ENCODE measurements around the gene MKKS.
"Not testable (repeated sequence)": the region's sequence is repeated elsewhere in the genome, so short reads cannot be mapped to it uniquely, and the experiment has no call there.

Gene MKKS

DNA sequence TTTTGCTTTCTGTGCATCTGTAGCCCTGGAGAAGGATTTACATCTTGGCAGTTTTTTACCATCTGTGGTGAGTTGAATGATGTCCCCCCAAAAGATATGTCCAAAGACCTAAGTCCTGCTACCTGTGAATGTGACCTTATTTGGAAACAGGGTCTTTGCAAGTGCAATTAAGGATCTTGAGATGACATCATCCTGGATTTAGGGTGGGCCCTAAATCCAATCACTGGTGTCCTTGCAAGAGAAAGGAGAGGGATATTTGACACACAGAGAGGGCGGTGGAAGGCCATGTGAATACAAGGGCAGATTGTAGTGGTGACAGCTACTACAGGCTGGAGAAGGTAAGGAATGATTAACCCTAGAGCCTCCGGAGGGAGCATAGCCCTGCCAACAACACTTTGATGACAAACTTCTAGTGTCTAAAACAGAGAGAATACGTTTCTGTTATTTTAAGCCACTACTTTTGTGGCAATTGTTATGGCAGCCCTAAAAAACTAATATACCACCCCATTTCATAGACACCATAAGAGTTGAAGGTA is 35.1 kb downstream of the MKKS start:
- no peak for DNase-seq (ENCODE audit: low read depth, low spot score)
- H3K9me3 ChIP-seq (ENCODE audit: control insufficient read depth, insufficient read depth, low read length): no peaks in the 10 kb centered on the region
- no peaks in the 10 kb centered on the region for H3K36me3 ChIP-seq (ENCODE audit: control insufficient read depth, insufficient read depth, low read length)
- no peaks in the 10 kb centered on the region for H3K4me1 ChIP-seq (ENCODE audit: control insufficient read depth, insufficient read depth, low read length)
- H3K27ac ChIP-seq (ENCODE audit: low read length): no peak overlapping the region
- no peaks in the 10 kb centered on the region for H3K27me3 ChIP-seq (ENCODE audit: control insufficient read depth, insufficient read depth, low read length)
- no CpG with 5 or more reads among the region's 3 CpGs for WGBS (ENCODE audit: insufficient coverage, insufficient read length)
- H3K4me3 ChIP-seq (ENCODE audit: low read length): no peak overlapping the region

DNA sequence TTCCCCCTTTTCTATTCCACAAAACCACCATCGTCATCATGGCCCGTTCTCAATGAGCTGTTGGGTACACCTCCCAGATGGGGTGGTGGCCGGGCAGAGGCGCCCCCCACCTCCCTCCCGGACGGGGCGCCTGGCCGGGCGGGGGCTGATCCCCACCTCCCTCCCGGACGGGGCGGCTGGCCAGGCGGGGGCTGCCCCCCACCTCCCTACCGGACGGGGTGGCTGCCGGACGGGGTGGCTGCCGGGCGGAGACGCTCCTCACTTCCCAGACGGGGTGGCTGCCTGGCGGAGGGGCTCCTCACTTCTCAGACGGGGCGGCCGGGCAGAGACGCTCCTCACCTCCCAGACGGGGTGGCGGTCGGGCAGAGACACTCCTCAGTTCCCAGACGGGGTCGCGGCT is 39.3 kb downstream of the MKKS start:
- not testable (repeated sequence) for H3K9me3 ChIP-seq (ENCODE audit: control insufficient read depth, insufficient read depth, low read length); H3K4me3 ChIP-seq (ENCODE audit: low read length); H3K36me3 ChIP-seq (ENCODE audit: control insufficient read depth, insufficient read depth, low read length); H3K4me1 ChIP-seq (ENCODE audit: control insufficient read depth, insufficient read depth, low read length); H3K27me3 ChIP-seq (ENCODE audit: control insufficient read depth, insufficient read depth, low read length); DNase-seq (ENCODE audit: low read depth, low spot score); H3K27ac ChIP-seq (ENCODE audit: low read length)
- no CpG with 5 or more reads among the region's 32 CpGs for WGBS (ENCODE audit: insufficient coverage, insufficient read length)

DNA sequence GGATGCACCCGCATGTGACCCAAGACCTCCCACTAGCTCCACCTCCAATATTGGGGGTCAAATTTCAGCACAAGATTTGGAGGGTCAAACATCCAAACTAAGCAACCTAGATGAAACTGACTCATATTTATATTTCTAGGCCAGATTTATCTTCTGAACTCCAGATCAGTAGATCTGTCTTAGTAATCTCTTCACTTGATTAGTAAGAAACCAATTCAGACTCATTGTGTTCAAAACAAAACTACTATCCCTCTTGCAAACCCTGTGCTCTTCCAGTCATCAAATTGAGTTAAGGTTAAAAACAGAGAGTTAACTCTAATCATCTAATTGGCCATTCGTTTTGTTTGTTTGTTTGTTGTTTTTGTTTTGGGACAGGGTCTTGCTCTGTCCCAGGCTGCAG is 43.3 kb downstream of the MKKS start:
- no CpG with 5 or more reads among the region's 2 CpGs for WGBS (ENCODE audit: insufficient coverage, insufficient read length)

DNA sequence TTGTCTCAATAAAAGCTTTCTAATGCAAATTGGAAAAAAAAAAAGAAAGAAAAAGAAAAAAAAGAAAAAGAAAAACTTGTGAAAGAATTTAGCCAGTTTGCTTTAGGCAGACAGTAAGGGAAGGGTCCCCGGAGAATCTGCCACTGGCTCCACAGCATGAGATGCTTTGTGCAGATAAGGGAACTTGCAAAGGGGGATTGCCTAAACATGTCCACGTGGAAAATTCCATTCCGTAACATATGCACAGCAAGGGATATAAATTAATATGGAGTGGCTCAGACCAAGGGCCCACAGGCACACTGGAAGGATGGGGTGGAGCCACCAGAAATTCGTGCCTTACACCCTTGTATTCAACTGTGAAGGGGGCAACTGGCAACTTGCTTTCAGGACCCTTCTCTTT is 45.4 kb downstream of the MKKS start:
- no peak overlapping the region for H3K27ac ChIP-seq (ENCODE audit: low read length)
- H3K4me3 ChIP-seq (ENCODE audit: low read length): no peak overlapping the region
- DNase-seq (ENCODE audit: low read depth, low spot score): no peak
- H3K27me3 ChIP-seq (ENCODE audit: control insufficient read depth, insufficient read depth, low read length): no peaks in the 10 kb centered on the region
- H3K9me3 ChIP-seq (ENCODE audit: control insufficient read depth, insufficient read depth, low read length): no peaks in the 10 kb centered on the region
- no peaks in the 10 kb centered on the region for H3K36me3 ChIP-seq (ENCODE audit: control insufficient read depth, insufficient read depth, low read length)
- H3K4me1 ChIP-seq (ENCODE audit: control insufficient read depth, insufficient read depth, low read length): no peaks in the 10 kb centered on the region
- no CpG with 5 or more reads among the region's 4 CpGs for WGBS (ENCODE audit: insufficient coverage, insufficient read length)

More for the DNA sequence above, 43.3 kb downstream of the MKKS start:
- Histone ChIP-seq H3K27me3 (ENCODE audit: control insufficient read depth, insufficient read depth, low read length) (no peaks in the 10 kb centered on the region), H3K27ac (ENCODE audit: low read length) (no peak overlapping the region), H3K4me3 (ENCODE audit: low read length) (no peak overlapping the region), H3K36me3 (ENCODE audit: control insufficient read depth, insufficient read depth, low read length) (no peaks in the 10 kb centered on the region), H3K4me1 (ENCODE audit: control insufficient read depth, insufficient read depth, low read length) (no peaks in the 10 kb centered on the region), H3K9me3 (ENCODE audit: control insufficient read depth, insufficient read depth, low read length) (no peaks in the 10 kb centered on the region)
- DNase-seq (ENCODE audit: low read depth, low spot score): no peak

DNA sequence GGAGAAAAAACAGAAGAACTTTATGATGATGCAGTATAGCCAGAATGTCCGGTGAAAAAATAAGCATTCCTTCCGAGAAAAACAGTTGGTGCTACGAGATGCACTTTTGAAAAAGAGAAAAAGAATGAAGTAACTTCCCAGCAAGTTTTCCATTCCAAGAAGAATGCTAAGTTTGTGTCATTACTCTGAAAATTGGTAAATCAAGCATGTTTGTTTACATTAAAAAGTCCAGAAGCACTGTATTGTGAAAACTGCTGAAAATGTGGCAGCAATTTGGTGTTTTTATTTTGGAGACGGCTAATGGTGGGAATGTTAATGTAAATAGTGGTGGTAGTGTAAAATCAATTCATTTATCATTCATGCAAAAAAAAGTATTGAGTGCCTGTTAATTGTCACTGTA is 46.3 kb downstream of the MKKS start:
- H3K27me3 ChIP-seq (ENCODE audit: control insufficient read depth, insufficient read depth, low read length): no peaks in the 10 kb centered on the region
- no peaks in the 10 kb centered on the region for H3K4me1 ChIP-seq (ENCODE audit: control insufficient read depth, insufficient read depth, low read length)
- no CpG with 5 or more reads among the region's 4 CpGs for WGBS (ENCODE audit: insufficient coverage, insufficient read length)
- H3K9me3 ChIP-seq (ENCODE audit: control insufficient read depth, insufficient read depth, low read length): no peaks in the 10 kb centered on the region
- H3K27ac ChIP-seq (ENCODE audit: low read length): no peak overlapping the region
- no peak for DNase-seq (ENCODE audit: low read depth, low spot score)
- H3K4me3 ChIP-seq (ENCODE audit: low read length): no peak overlapping the region
- H3K36me3 ChIP-seq (ENCODE audit: control insufficient read depth, insufficient read depth, low read length): no peaks in the 10 kb centered on the region

DNA sequence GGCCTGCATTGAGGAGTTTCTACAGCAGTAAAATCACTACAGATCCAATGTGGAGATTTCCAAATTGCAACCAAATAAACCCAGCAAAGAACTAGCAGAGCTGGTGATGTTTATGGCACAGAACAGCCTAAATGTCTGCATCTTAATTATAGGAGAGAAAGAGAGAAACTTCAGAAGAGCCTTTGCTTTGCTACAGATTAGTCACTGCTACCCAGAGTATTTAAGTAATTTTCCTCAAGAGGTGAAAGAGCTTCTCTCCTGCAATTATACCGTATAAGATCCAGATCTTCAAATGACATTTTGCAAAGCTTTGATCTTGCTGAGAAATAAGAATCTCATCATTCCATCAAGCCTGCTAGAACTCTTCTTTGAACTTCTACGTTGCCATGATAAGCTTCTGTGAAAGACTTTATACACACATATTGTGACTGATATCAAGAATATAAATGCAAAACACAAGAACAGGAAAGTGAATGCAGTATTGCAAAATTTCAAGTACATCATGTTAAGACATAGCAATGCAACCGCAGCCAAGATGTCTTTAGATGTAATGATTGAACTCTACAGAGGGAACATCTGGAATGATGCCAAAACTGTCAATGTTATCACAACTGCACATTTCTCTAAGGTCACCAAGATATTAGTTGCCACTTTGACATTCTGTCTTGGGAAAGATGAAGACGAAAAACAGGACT is 48.0 kb downstream of the MKKS start:
- H3K36me3 ChIP-seq (ENCODE audit: control insufficient read depth, insufficient read depth, low read length): no peaks in the 10 kb centered on the region
- no peaks in the 10 kb centered on the region for H3K27me3 ChIP-seq (ENCODE audit: control insufficient read depth, insufficient read depth, low read length)
- no CpG with 5 or more reads among the region's 4 CpGs for WGBS (ENCODE audit: insufficient coverage, insufficient read length)
- no peaks in the 10 kb centered on the region for H3K9me3 ChIP-seq (ENCODE audit: control insufficient read depth, insufficient read depth, low read length)
- no peak overlapping the region for H3K27ac ChIP-seq (ENCODE audit: low read length)
- no peak overlapping the region for H3K4me3 ChIP-seq (ENCODE audit: low read length)
- no peaks in the 10 kb centered on the region for H3K4me1 ChIP-seq (ENCODE audit: control insufficient read depth, insufficient read depth, low read length)
- DNase-seq (ENCODE audit: low read depth, low spot score): no peak

DNA sequence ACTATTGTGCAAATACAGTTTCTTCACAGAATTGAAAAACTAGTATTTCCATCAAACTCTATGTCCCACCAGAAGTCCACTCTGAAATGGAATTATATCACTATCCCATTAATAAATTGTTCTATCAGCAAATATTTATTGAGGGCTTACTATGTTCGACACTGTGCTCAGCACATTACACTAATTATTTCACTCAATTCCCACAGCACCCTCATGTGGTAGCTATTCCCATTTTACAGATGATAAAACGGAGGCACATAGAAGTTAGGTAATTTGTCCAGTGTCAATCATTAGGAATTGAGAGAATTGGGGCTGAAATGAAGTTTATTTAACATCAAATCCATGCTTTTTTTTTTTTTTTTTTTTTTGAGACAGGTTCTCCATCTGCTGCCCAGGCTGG is 52.5 kb downstream of the MKKS start:
- no peak for DNase-seq (ENCODE audit: low read depth, low spot score)
- Histone ChIP-seq H3K36me3 (ENCODE audit: control insufficient read depth, insufficient read depth, low read length) (no peaks in the 10 kb centered on the region), H3K27ac (ENCODE audit: low read length) (no peak overlapping the region), H3K27me3 (ENCODE audit: control insufficient read depth, insufficient read depth, low read length) (no peaks in the 10 kb centered on the region), H3K9me3 (ENCODE audit: control insufficient read depth, insufficient read depth, low read length) (no peaks in the 10 kb centered on the region), H3K4me1 (ENCODE audit: control insufficient read depth, insufficient read depth, low read length) (no peaks in the 10 kb centered on the region), H3K4me3 (ENCODE audit: low read length) (no peak overlapping the region)
- WGBS (ENCODE audit: insufficient coverage, insufficient read length): no CpG with 5 or more reads among the region's 2 CpGs

DNA sequence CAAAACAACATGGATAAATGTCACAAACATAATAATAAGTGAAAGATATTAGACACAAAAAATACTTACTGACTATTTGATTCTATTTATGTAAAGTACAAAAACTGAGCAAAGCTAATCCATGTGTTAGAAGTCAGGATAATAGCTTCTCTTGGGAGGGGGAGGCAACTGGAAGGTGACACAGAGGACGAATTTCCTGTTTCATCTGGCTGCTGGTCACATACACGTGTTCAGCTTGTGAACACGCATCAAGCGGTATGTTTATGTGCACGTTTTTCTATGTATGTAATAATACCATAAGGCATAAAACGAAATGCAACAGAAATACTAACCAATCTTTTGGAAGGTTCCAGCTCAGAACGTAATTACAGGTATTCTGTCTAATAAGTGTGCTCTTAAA is 54.3 kb downstream of the MKKS start:
- WGBS (ENCODE audit: insufficient coverage, insufficient read length): no CpG with 5 or more reads among the region's 7 CpGs

DNA sequence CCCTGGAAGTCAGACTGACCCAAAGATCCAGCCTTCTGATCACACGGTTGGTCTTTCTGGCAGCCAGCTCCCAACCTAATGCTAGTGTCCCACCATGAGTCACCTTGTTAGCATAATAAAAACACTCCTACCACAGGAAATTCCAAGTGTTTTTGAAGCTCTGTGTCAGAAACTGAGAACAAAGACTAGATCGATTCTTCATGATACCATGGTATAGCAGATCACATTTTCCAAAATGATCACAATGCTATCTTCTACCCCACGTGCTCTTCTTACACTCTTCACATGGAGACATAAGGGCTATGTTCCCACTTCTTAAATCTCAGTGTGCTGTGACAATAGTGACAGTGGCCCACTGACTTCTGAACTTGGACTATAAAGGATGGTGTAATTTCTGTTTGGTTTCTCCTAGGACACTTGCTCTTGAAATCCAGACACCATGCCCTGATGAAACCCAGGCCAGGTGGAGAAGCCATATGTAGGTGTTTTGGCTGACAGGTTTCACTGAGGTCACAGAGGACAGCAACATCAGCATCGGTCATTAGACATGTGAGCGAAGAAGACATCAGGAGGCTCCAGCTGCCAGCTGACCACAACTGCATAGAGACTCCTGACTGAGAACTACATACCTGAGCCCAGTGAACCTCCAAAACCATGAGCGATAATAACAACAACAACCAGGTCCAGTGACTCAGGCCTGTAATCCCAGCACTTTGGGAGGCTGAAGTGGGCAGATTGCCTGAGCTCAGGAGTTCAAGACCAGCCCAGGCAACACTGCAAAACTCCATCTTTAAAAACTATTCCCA is 57.5 kb downstream of the MKKS start:
- no peaks in the 10 kb centered on the region for H3K4me1 ChIP-seq (ENCODE audit: control insufficient read depth, insufficient read depth, low read length)
- H3K27ac ChIP-seq (ENCODE audit: low read length): no peak overlapping the region
- no peak for DNase-seq (ENCODE audit: low read depth, low spot score)
- no peaks in the 10 kb centered on the region for H3K36me3 ChIP-seq (ENCODE audit: control insufficient read depth, insufficient read depth, low read length)
- H3K9me3 ChIP-seq (ENCODE audit: control insufficient read depth, insufficient read depth, low read length): no peaks in the 10 kb centered on the region
- no peaks in the 10 kb centered on the region for H3K27me3 ChIP-seq (ENCODE audit: control insufficient read depth, insufficient read depth, low read length)
- H3K4me3 ChIP-seq (ENCODE audit: low read length): no peak overlapping the region
- no CpG with 5 or more reads among the region's 6 CpGs for WGBS (ENCODE audit: insufficient coverage, insufficient read length)

More for the DNA sequence above, 54.3 kb downstream of the MKKS start:
- no peak for DNase-seq (ENCODE audit: low read depth, low spot score)
- Histone ChIP-seq H3K9me3 (ENCODE audit: control insufficient read depth, insufficient read depth, low read length) (no peaks in the 10 kb centered on the region), H3K36me3 (ENCODE audit: control insufficient read depth, insufficient read depth, low read length) (no peaks in the 10 kb centered on the region), H3K4me3 (ENCODE audit: low read length) (no peak overlapping the region), H3K4me1 (ENCODE audit: control insufficient read depth, insufficient read depth, low read length) (no peaks in the 10 kb centered on the region), H3K27ac (ENCODE audit: low read length) (no peak overlapping the region), H3K27me3 (ENCODE audit: control insufficient read depth, insufficient read depth, low read length) (no peaks in the 10 kb centered on the region)

DNA sequence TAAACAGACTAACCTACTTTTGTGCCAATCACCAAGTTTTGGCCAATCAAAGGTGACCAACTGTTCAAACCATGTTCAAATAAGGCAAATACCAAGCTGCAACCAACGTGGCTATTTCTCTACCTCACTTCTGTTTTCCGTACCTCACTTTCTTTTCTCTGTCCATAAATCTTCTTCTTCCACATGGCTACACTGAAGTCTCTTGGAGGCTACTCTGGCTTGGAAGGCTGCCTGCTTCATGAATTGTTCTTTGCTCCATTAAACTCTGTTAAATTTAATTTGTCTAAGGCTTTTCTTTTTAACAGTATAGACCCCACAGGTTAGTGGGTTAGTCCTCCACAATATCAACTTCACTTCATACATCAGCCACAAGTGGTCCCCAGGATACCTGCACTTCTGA is 58.8 kb downstream of the MKKS start:
- Histone ChIP-seq H3K36me3 (ENCODE audit: control insufficient read depth, insufficient read depth, low read length) (no peaks in the 10 kb centered on the region), H3K4me3 (ENCODE audit: low read length) (no peak overlapping the region), H3K9me3 (ENCODE audit: control insufficient read depth, insufficient read depth, low read length) (no peaks in the 10 kb centered on the region), H3K27me3 (ENCODE audit: control insufficient read depth, insufficient read depth, low read length) (no peaks in the 10 kb centered on the region), H3K27ac (ENCODE audit: low read length) (no peak overlapping the region), H3K4me1 (ENCODE audit: control insufficient read depth, insufficient read depth, low read length) (no peaks in the 10 kb centered on the region)
- WGBS (ENCODE audit: insufficient coverage, insufficient read length): no CpG with 5 or more reads among the region's 2 CpGs
- no peak for DNase-seq (ENCODE audit: low read depth, low spot score)

Measured in iPS DF 6.9 (cell line).